DMS53 treated with DMSO at 0.1 percent for 48 hours (cell line): ENCODE results near the gene AGO3.
"Not testable (repeated sequence)": the region's sequence is repeated elsewhere in the genome, so short reads cannot be mapped to it uniquely, and the experiment has no call there.

ENCODE experiments used
- DNase-seq: peaks from one replicate; lab custom pipeline; 2025; ENCODE audit not compliant: unreplicated experiment; lab: John Stamatoyannopoulos, UW

The AGO3 gene

GRCh38 chr1:35924838-35925237 is 6.1 kb upstream of the AGO3 start:
- DNase-seq, result no peak

GRCh38 chr1:35925741-35926140 is 5.2 kb upstream of the AGO3 start:
- DNase-seq, result no peak

- no peak for DNase-seq
These were observed 3.4 kb upstream of the AGO3 start for GRCh38 chr1:35927472-35927871.

- DNase-seq, result peak; percentile 53
These were observed 944 bp upstream of the AGO3 start for GRCh38 chr1:35929730-35930592.

GRCh38 chr1:35931446-35932157 is 697 bp downstream of the AGO3 start:
- peak; percentile 29 for DNase-seq

GRCh38 chr1:35932158-35932636 is 1.3 kb downstream of the AGO3 start:
- no peak for DNase-seq

GRCh38 chr1:35932941-35933340 is 2.0 kb downstream of the AGO3 start:
- DNase-seq, result no peak

- DNase-seq, result no peak
These were observed 4.8 kb downstream of the AGO3 start for GRCh38 chr1:35935442-35936388.

- DNase-seq, result no peak
These were observed 5.9 kb downstream of the AGO3 start for GRCh38 chr1:35936838-35937237.

GRCh38 chr1:35939484-35939883 is 8.6 kb downstream of the AGO3 start:
- DNase-seq, result no peak

GRCh38 chr1:35945327-35945726 is 14.4 kb downstream of the AGO3 start:
- no peak for DNase-seq

GRCh38 chr1:35947547-35947946 is 16.6 kb downstream of the AGO3 start:
- DNase-seq, result no peak

GRCh38 chr1:35958558-35958957 is 27.7 kb downstream of the AGO3 start:
- DNase-seq, result no peak

GRCh38 chr1:35959304-35959703 is 28.4 kb downstream of the AGO3 start:
- no peak for DNase-seq

GRCh38 chr1:35962952-35963351 is 32.0 kb downstream of the AGO3 start:
- DNase-seq, result no peak

GRCh38 chr1:35964277-35964676 is 33.4 kb downstream of the AGO3 start:
- DNase-seq, result not testable (repeated sequence)

- no peak for DNase-seq
These were observed 37.5 kb downstream of the AGO3 start for GRCh38 chr1:35968396-35968795.

- no peak for DNase-seq
These were observed 40.7 kb downstream of the AGO3 start for GRCh38 chr1:35971601-35972000.

GRCh38 chr1:35972631-35973030 is 41.7 kb downstream of the AGO3 start:
- DNase-seq, result not testable (repeated sequence)

GRCh38 chr1:35980090-35980489 is 49.2 kb downstream of the AGO3 start:
- DNase-seq, result no peak

GRCh38 chr1:35988237-35988636 is 57.3 kb downstream of the AGO3 start:
- DNase-seq, result no peak
